GM23338 (cell line): ENCODE data around the gene PAPOLB. TPM values are rescaled to one million over a fixed set of nuclear protein-coding genes. Genes with fewer than 3 reads are reported as not detected.

ENCODE experiments used
- ATAC-seq: fragments of 200-7000 bp; cut with Tn5 transposase; 3 replicates; pipeline ENCODE4 v1.9.1; 2020
- DNase-seq: peaks from one replicate; pipeline ENCODE4 v3.0.0-alpha.2; 2015; ENCODE audit warnings: low spot score
- H2AFZ ChIP-seq: fragments of 200-600 bp; sonication (generic); 2 replicates; pipeline ENCODE4 v1.8.0; 2016; ENCODE audit warnings: antibody characterized with exemption, mild to moderate bottlenecking, moderate library complexity
- H3F3A ChIP-seq: fragments of 200-600 bp; sonication (generic); replicated peaks from 2 replicates; pipeline ENCODE4 v1.8.0; 2017; ENCODE audit warnings: antibody characterized with exemption, mixed run types, low read depth
- H3K27ac ChIP-seq: fragments of 200-600 bp; sonication (generic); 2 replicates; pipeline ENCODE4 v1.6.1; 2016; ENCODE audit warnings: low read depth
- H3K27me3 ChIP-seq: fragments of 200-600 bp; sonication (generic); 2 replicates; pipeline ENCODE4 v1.8.0; 2016; ENCODE audit warnings: mild to moderate bottlenecking, mixed run types, moderate library complexity; ENCODE audit not compliant: insufficient read depth
- H3K36me3 ChIP-seq: fragments of 200-600 bp; sonication (generic); 2 replicates; pipeline ENCODE4 v1.8.0; 2016; ENCODE audit warnings: mild to moderate bottlenecking; ENCODE audit not compliant: insufficient read depth
- H3K4me1 ChIP-seq: fragments of 200-600 bp; sonication (generic); 2 replicates; pipeline ENCODE4 v1.8.0; 2016; ENCODE audit warnings: mild to moderate bottlenecking, moderate library complexity; ENCODE audit not compliant: insufficient read depth
- H3K4me2 ChIP-seq: fragments of 200-600 bp; sonication (generic); 2 replicates; pipeline ENCODE4 v1.7.1; 2017; ENCODE audit warnings: mixed run types
- H3K4me3 ChIP-seq: fragments of 200-600 bp; sonication (generic); 2 replicates; pipeline ENCODE4 v1.6.1; 2016; ENCODE audit warnings: mixed run types
- H3K79me2 ChIP-seq: fragments of 200-600 bp; sonication (generic); replicated peaks from 2 replicates; pipeline ENCODE4 v1.8.0; 2017; ENCODE audit warnings: mild to moderate bottlenecking; ENCODE audit not compliant: insufficient read depth
- H3K9me2 ChIP-seq: fragments of 200-600 bp; sonication (generic); 2 replicates; pipeline ENCODE4 v1.8.0; 2017; ENCODE audit not compliant: insufficient read depth
- H4K20me1 ChIP-seq: fragments of 200-600 bp; sonication (generic); replicated peaks from 2 replicates; pipeline ENCODE4 v1.8.0; 2017; ENCODE audit warnings: mild to moderate bottlenecking; ENCODE audit not compliant: insufficient read depth
- H3K27ac Mint-ChIP-seq: 2 replicates; pipeline ENCODE4 v1.8.0; 2020; ENCODE audit warnings: inconsistent platforms, mild to moderate bottlenecking, moderate library complexity, mixed read lengths
- H3K27me3 Mint-ChIP-seq: 3 replicates; pipeline ENCODE4 v1.8.0; 2022; ENCODE audit warnings: low read depth, mild to moderate bottlenecking, moderate library complexity, mixed read lengths, inconsistent platforms; ENCODE audit not compliant: insufficient read depth, poor library complexity
- H3K36me3 Mint-ChIP-seq: 3 replicates; pipeline ENCODE4 v1.8.0; 2021; ENCODE audit warnings: low read depth, mild to moderate bottlenecking, inconsistent platforms, moderate library complexity, mixed read lengths
- H3K4me1 Mint-ChIP-seq: 3 replicates; pipeline ENCODE4 v1.8.0; 2020; ENCODE audit warnings: mild to moderate bottlenecking, inconsistent platforms, mixed read lengths
- H3K4me3 Mint-ChIP-seq: 3 replicates; pipeline ENCODE4 v1.8.0; 2021; ENCODE audit warnings: moderate library complexity, mild to moderate bottlenecking, inconsistent platforms, mixed read lengths
- H3K9me3 Mint-ChIP-seq: 3 replicates; pipeline ENCODE4 v1.8.0; 2020; ENCODE audit warnings: moderate library complexity, mild to moderate bottlenecking, inconsistent platforms, mixed read lengths
- polyA plus RNA-seq: library from polyadenylated mRNA; unstranded; fragments of >200 nt; fragmentation: Nextera tagmentation; extraction: Ambion mirVana; gene quantifications from 2 replicates; pipeline ENCODE4 v1.2.1, GENCODE V29; 2016
- total RNA-seq: library from RNA; depleted of rRNA; stranded (reverse); fragments of >200 nt; shearing (Covaris generic); gene quantifications from 2 replicates; pipeline ENCODE4 v1.2.3, GENCODE V29; 2014
- TF ChIP-seq, protein P1 (sequence below): fragments of 250-450 bp; sonication (Bioruptor Pico); IDR thresholded peaks from 2 replicates; pipeline ENCODE4 v1.5.0; 2020; ENCODE audit warnings: mild to moderate bottlenecking, moderate library complexity

PAPOLB gene
- total and polyA plus RNA-seq, 2 experiments from 2014 or later: 0.08 to 0.42 TPM

DNA sequence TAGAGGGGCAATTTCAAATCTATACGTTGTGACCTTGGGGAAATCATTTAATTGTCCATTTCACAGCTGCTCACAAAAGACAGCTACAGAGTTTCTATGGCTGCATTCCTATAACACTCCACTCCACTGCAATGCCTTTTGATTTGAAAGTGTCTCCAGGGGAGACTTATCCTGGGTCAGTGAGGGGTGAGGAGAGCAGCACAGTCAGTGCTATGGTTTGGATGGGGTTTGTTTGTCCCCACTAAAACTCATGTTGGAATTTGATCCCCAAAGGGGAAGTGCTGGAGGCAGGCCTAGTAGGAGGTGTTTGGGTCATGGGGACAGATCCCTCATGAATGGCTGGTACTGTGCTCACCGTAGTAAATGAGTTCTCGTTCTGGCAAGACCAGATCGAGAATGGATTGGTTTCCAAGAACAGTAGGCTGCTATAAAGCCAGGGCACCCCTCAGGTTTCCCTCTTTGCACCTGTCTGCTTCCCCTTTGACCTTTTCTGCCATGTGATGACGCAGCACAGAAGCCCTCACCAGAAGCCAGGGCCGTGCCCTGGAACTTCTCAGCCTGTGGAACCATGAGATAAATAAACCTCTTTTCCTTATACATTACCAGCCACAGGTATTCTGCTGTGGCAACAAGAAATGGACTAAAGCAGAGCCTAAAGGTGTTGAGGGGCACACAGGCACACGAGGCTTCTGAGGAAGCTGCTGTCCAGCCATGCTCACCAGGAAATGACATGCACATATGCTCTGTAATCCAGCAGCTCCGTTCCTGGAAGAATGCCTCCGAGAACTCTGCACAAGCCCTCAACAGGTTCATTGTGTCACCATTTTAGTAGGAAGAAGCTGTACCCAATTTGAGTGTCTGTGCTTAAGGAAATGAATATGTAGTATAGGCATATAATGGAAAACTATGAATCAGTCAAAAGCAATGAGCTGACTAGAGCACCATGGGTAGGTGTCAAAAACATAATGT is 5.0 kb upstream of the PAPOLB start:
- no peak overlapping the region for H3K27ac ChIP-seq

More for the DNA sequence above, 5.0 kb upstream of the PAPOLB start:
- Histone ChIP-seq H3K79me2 (no peaks in the 10 kb centered on the region), H3K27me3 (no peaks in the 10 kb centered on the region), H2AFZ (no peak overlapping the region), H3K4me3 (no peak overlapping the region), H3F3A (no peaks in the 10 kb centered on the region), H3K4me1 (no peaks in the 10 kb centered on the region), H4K20me1 (no peaks in the 10 kb centered on the region), H3K36me3 (no peaks in the 10 kb centered on the region), H3K4me2 (no peak overlapping the region), H3K9me2 (no peaks in the 10 kb centered on the region)
- Mint-ChIP-seq H3K9me3 (peaks cover 17% of the 10 kb centered on the region), H3K27me3 (no peaks in the 10 kb centered on the region), H3K4me1 (peaks cover 4% of the 10 kb centered on the region), H3K4me3 (no peak overlapping the region), H3K36me3 (0 out of 3 replicates have a peak, but pooled peaks cover 4% of the 10 kb centered on the region), H3K27ac (no peak overlapping the region)
- DNase-seq (no peak), ATAC-seq (no peak)
- TF ChIP-seq, protein P1, sequence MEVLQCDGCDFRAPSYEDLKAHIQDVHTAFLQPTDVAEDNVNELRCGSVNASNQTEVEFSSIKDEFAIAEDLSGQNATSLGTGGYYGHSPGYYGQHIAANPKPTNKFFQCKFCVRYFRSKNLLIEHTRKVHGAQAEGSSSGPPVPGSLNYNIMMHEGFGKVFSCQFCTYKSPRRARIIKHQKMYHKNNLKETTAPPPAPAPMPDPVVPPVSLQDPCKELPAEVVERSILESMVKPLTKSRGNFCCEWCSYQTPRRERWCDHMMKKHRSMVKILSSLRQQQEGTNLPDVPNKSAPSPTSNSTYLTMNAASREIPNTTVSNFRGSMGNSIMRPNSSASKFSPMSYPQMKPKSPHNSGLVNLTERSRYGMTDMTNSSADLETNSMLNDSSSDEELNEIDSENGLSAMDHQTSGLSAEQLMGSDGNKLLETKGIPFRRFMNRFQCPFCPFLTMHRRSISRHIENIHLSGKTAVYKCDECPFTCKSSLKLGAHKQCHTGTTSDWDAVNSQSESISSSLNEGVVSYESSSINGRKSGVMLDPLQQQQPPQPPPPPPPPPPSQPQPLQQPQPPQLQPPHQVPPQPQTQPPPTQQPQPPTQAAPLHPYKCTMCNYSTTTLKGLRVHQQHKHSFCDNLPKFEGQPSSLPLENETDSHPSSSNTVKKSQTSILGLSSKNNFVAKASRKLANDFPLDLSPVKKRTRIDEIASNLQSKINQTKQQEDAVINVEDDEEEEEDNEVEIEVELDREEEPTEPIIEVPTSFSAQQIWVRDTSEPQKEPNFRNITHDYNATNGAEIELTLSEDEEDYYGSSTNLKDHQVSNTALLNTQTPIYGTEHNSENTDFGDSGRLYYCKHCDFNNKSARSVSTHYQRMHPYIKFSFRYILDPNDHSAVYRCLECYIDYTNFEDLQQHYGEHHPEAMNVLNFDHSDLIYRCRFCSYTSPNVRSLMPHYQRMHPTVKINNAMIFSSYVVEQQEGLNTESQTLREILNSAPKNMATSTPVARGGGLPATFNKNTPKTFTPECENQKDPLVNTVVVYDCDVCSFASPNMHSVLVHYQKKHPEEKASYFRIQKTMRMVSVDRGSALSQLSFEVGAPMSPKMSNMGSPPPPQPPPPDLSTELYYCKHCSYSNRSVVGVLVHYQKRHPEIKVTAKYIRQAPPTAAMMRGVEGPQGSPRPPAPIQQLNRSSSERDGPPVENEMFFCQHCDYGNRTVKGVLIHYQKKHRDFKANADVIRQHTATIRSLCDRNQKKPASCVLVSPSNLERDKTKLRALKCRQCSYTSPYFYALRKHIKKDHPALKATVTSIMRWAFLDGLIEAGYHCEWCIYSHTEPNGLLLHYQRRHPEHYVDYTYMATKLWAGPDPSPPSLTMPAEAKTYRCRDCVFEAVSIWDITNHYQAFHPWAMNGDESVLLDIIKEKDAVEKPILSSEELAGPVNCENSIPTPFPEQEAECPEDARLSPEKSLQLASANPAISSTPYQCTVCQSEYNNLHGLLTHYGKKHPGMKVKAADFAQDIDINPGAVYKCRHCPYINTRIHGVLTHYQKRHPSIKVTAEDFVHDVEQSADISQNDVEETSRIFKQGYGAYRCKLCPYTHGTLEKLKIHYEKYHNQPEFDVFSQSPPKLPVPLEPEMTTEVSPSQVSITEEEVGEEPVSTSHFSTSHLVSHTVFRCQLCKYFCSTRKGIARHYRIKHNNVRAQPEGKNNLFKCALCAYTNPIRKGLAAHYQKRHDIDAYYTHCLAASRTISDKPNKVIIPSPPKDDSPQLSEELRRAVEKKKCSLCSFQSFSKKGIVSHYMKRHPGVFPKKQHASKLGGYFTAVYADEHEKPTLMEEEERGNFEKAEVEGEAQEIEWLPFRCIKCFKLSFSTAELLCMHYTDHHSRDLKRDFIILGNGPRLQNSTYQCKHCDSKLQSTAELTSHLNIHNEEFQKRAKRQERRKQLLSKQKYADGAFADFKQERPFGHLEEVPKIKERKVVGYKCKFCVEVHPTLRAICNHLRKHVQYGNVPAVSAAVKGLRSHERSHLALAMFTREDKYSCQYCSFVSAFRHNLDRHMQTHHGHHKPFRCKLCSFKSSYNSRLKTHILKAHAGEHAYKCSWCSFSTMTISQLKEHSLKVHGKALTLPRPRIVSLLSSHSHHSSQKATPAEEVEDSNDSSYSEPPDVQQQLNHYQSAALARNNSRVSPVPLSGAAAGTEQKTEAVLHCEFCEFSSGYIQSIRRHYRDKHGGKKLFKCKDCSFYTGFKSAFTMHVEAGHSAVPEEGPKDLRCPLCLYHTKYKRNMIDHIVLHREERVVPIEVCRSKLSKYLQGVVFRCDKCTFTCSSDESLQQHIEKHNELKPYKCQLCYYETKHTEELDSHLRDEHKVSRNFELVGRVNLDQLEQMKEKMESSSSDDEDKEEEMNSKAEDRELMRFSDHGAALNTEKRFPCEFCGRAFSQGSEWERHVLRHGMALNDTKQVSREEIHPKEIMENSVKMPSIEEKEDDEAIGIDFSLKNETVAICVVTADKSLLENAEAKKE: no peak
